ENCODE results near the gene F10.

DNA sequence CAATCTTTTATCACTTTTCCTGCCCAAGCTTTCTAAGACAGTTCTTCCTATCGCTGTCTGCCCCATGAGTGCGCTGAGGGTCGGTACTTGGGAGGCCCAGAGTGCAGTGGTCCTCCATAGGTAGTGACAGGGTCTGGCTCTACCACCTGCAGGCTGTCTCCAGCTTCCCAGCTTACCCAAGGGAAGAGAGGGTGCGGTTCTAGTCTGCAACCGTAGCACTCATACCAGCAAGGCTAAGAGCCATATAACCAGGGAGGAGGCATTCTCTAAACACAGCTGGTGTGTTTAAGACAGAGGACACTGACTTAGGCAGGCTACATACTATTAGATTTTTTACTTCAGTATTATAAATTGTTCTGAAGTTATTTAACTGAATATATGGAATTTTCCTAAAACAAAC lies 44.1 kb downstream of the F10 start:
- no peak for TF ChIP-seq TAF1 (IDR thresholded peaks at IDR 0.05; ENCODE audit: borderline replicate concordance, low read depth, low read length)
- no peak for TF ChIP-seq POLR2AphosphoS5 (IDR thresholded peaks at IDR 0.05; ENCODE audit: low read depth, low read length)
